ENCODE results near the gene ZNF428. TPM values are rescaled to one million over a fixed set of nuclear protein-coding genes. Genes with fewer than 3 reads are reported as not detected.

The ZNF428 gene
- total RNA-seq, 1 donor from 2014 or later, result 97.7 TPM

- Mint-ChIP-seq H3K27me3 (ENCODE audit: unreplicated experiment) (peaks cover 11% of the 10 kb centered on the region), H3K36me3 (ENCODE audit: low read depth, unreplicated experiment) (peaks cover 11% of the 10 kb centered on the region), H3K27ac (ENCODE audit: unreplicated experiment) (no peak overlapping the region), H3K4me3 (ENCODE audit: unreplicated experiment) (no peak overlapping the region), H3K4me1 (ENCODE audit: unreplicated experiment) (peaks cover 16% of the 10 kb centered on the region), H3K9me3 (ENCODE audit: unreplicated experiment) (no peaks in the 10 kb centered on the region)
- no peak for DNase-seq (ENCODE audit: low spot score)
- TF ChIP-seq CTCF (IDR thresholded peaks at IDR 0.05; ENCODE audit: unreplicated experiment), result no peak
Measured at GRCh38 chr19:43634068-43634467, 14.6 kb upstream of the ZNF428 start.

- DNase-seq (ENCODE audit: low spot score), result no peak
- Mint-ChIP-seq H3K4me3 (ENCODE audit: unreplicated experiment) (no peak overlapping the region), H3K36me3 (ENCODE audit: low read depth, unreplicated experiment) (peaks cover 7% of the 10 kb centered on the region), H3K27me3 (ENCODE audit: unreplicated experiment) (peaks cover 6% of the 10 kb centered on the region), H3K4me1 (ENCODE audit: unreplicated experiment) (peaks cover 11% of the 10 kb centered on the region), H3K9me3 (ENCODE audit: unreplicated experiment) (no peaks in the 10 kb centered on the region), H3K27ac (ENCODE audit: unreplicated experiment) (no peak overlapping the region)
- TF ChIP-seq CTCF (IDR thresholded peaks at IDR 0.05; ENCODE audit: unreplicated experiment), result no peak
Measured at GRCh38 chr19:43633520-43633919, 14.1 kb upstream of the ZNF428 start.

GRCh38 chr19:43631491-43631890 lies 12.1 kb upstream of the ZNF428 start:
- no peak for TF ChIP-seq CTCF (IDR thresholded peaks at IDR 0.05; ENCODE audit: unreplicated experiment)
- Mint-ChIP-seq H3K36me3 (ENCODE audit: low read depth, unreplicated experiment) (no peaks in the 10 kb centered on the region), H3K9me3 (ENCODE audit: unreplicated experiment) (no peaks in the 10 kb centered on the region), H3K27ac (ENCODE audit: unreplicated experiment) (no peak overlapping the region), H3K27me3 (ENCODE audit: unreplicated experiment) (no peaks in the 10 kb centered on the region), H3K4me3 (ENCODE audit: unreplicated experiment) (no peak overlapping the region), H3K4me1 (ENCODE audit: unreplicated experiment) (peaks cover 6% of the 10 kb centered on the region)
- DNase-seq (ENCODE audit: low spot score), result no peak

- H3K27me3 Mint-ChIP-seq (ENCODE audit: unreplicated experiment), result peaks cover 3% of the 10 kb centered on the region
Measured at GRCh38 chr19:43628646-43629326, 9.4 kb upstream of the ZNF428 start.

More at GRCh38 chr19:43628646-43629326, 9.4 kb upstream of the ZNF428 start:
- Mint-ChIP-seq H3K4me1 (ENCODE audit: unreplicated experiment) (peaks cover 3% of the 10 kb centered on the region), H3K9me3 (ENCODE audit: unreplicated experiment) (no peaks in the 10 kb centered on the region), H3K27ac (ENCODE audit: unreplicated experiment) (no peak overlapping the region), H3K4me3 (ENCODE audit: unreplicated experiment) (no peak overlapping the region), H3K36me3 (ENCODE audit: low read depth, unreplicated experiment) (peaks cover 7% of the 10 kb centered on the region)
- no peak for DNase-seq (ENCODE audit: low spot score)
- no peak for TF ChIP-seq CTCF (IDR thresholded peaks at IDR 0.05; ENCODE audit: unreplicated experiment)

All from endothelial cell (in vitro differentiated cells).